Measurements from ENCODE around the gene PEAK1.

The PEAK1 gene

GRCh38 chr15:77145370-77145769 is 274.5 kb downstream of the PEAK1 start:
- no peak for DNase-seq (ENCODE audit: extremely low read depth, low read depth)
- H3K4me3 ChIP-seq (replicated peaks; ENCODE audit: low read depth, low read length): no peak overlapping the region
- no peak for TF ChIP-seq CTCF (IDR thresholded peaks at IDR 0.05; ENCODE audit: low read depth, low read length, missing control alignments)

- no peak for TF ChIP-seq CTCF (IDR thresholded peaks at IDR 0.05; ENCODE audit: low read depth, low read length, missing control alignments)
- DNase-seq (ENCODE audit: extremely low read depth, low read depth): peak; percentile 87
These were observed 275.3 kb downstream of the PEAK1 start for GRCh38 chr15:77144492-77145070.

GRCh38 chr15:77144026-77144425 is 275.9 kb downstream of the PEAK1 start:
- peak; percentile 10 for DNase-seq (ENCODE audit: extremely low read depth, low read depth)
- no peak for TF ChIP-seq CTCF (IDR thresholded peaks at IDR 0.05; ENCODE audit: low read depth, low read length, missing control alignments)
- H3K4me3 ChIP-seq (replicated peaks; ENCODE audit: low read depth, low read length): no peak overlapping the region

More at GRCh38 chr15:77144492-77145070, 275.3 kb downstream of the PEAK1 start:
- H3K4me3 ChIP-seq (replicated peaks; ENCODE audit: low read depth, low read length): no peak overlapping the region

- no peak overlapping the region for H3K4me3 ChIP-seq (replicated peaks; ENCODE audit: low read depth, low read length)
- TF ChIP-seq CTCF (IDR thresholded peaks at IDR 0.05; ENCODE audit: low read depth, low read length, missing control alignments): no peak
- no peak for DNase-seq (ENCODE audit: extremely low read depth, low read depth)
These were observed 276.3 kb downstream of the PEAK1 start for GRCh38 chr15:77143616-77144015.

- no peak for DNase-seq (ENCODE audit: extremely low read depth, low read depth)
- no peak for TF ChIP-seq CTCF (IDR thresholded peaks at IDR 0.05; ENCODE audit: low read depth, low read length, missing control alignments)
- no peak overlapping the region for H3K4me3 ChIP-seq (replicated peaks; ENCODE audit: low read depth, low read length)
These were observed 276.7 kb downstream of the PEAK1 start for GRCh38 chr15:77143191-77143590.

- no peak for TF ChIP-seq CTCF (IDR thresholded peaks at IDR 0.05; ENCODE audit: low read depth, low read length, missing control alignments)
These were observed 279.7 kb downstream of the PEAK1 start for GRCh38 chr15:77140220-77140619.

GRCh38 chr15:77139312-77139711 is 280.6 kb downstream of the PEAK1 start:
- TF ChIP-seq CTCF (IDR thresholded peaks at IDR 0.05; ENCODE audit: low read depth, low read length, missing control alignments): no peak
- no peak overlapping the region for H3K4me3 ChIP-seq (replicated peaks; ENCODE audit: low read depth, low read length)
- DNase-seq (ENCODE audit: extremely low read depth, low read depth): no peak

More at GRCh38 chr15:77140220-77140619, 279.7 kb downstream of the PEAK1 start:
- DNase-seq (ENCODE audit: extremely low read depth, low read depth): no peak
- H3K4me3 ChIP-seq (replicated peaks; ENCODE audit: low read depth, low read length): no peak overlapping the region

Measured in HFF-Myc (cell line).